T-helper 2 cell (primary cell): ENCODE measurements around the gene KLHL13.
"Not testable (repeated sequence)": the region's sequence is repeated elsewhere in the genome, so short reads cannot be mapped to it uniquely, and the experiment has no call there.

Experiments used
- DNase-seq, 5 experiments: peaks; one replicate each; pipeline versions ENCODE4 v3.0.0 to v3.0.0-alpha.2; 2012 to 2022

The KLHL13 gene

GRCh38 chrX:117989512-117989911 is 127.1 kb downstream of the KLHL13 start:
- no peak for DNase-seq

- no peak for DNase-seq
These were observed 129.2 kb downstream of the KLHL13 start for GRCh38 chrX:117987373-117987772.

GRCh38 chrX:117985241-117985640 is 131.4 kb downstream of the KLHL13 start:
- no peak for DNase-seq

- DNase-seq: no peak
These were observed 133.8 kb downstream of the KLHL13 start for GRCh38 chrX:117982694-117983392.

- DNase-seq: no peak
These were observed 138.2 kb downstream of the KLHL13 start for GRCh38 chrX:117978402-117978801.

- no peak for DNase-seq
These were observed 139.1 kb downstream of the KLHL13 start for GRCh38 chrX:117977526-117977925.

- DNase-seq: no peak
These were observed 143.4 kb downstream of the KLHL13 start for GRCh38 chrX:117973110-117973807.

GRCh38 chrX:117972711-117973109 is 143.9 kb downstream of the KLHL13 start:
- DNase-seq: no peak

- no peak for DNase-seq
These were observed 146.8 kb downstream of the KLHL13 start for GRCh38 chrX:117969782-117970181.

- DNase-seq: no peak
These were observed 147.3 kb downstream of the KLHL13 start for GRCh38 chrX:117969328-117969727.

GRCh38 chrX:117959045-117959444 is 157.6 kb downstream of the KLHL13 start:
- no peak for DNase-seq

- no peak for DNase-seq
These were observed 159.5 kb downstream of the KLHL13 start for GRCh38 chrX:117957128-117957527.

GRCh38 chrX:117939296-117939695 is 177.3 kb downstream of the KLHL13 start:
- DNase-seq: not testable (repeated sequence)

- DNase-seq: no peak
These were observed 180.5 kb downstream of the KLHL13 start for GRCh38 chrX:117936118-117936517.

- DNase-seq: not testable (repeated sequence)
These were observed 186.5 kb downstream of the KLHL13 start for GRCh38 chrX:117930116-117930515.

GRCh38 chrX:117919755-117920154 is 196.9 kb downstream of the KLHL13 start:
- no peak for DNase-seq

- DNase-seq: no peak
These were observed 206.4 kb downstream of the KLHL13 start for GRCh38 chrX:117910216-117910615.

GRCh38 chrX:117898226-117898625 is 218.4 kb downstream of the KLHL13 start:
- DNase-seq: no peak

GRCh38 chrX:117895418-117895817 is 221.2 kb downstream of the KLHL13 start:
- no peak for DNase-seq

GRCh38 chrX:117892469-117892868 is 224.1 kb downstream of the KLHL13 start:
- DNase-seq: no peak

- DNase-seq: no peak
These were observed 244.8 kb downstream of the KLHL13 start for GRCh38 chrX:117871796-117872195.

GRCh38 chrX:117860517-117860916 is 256.1 kb downstream of the KLHL13 start:
- DNase-seq: no peak

- no peak for DNase-seq
These were observed 261.8 kb downstream of the KLHL13 start for GRCh38 chrX:117854806-117855205.

- DNase-seq: no peak
These were observed 265.6 kb downstream of the KLHL13 start for GRCh38 chrX:117851025-117851424.
